Posterior cingulate gyrus (tissue), 11 donors: ENCODE measurements around the gene MFAP2.
"Not testable (repeated sequence)": the region's sequence is repeated elsewhere in the genome, so short reads cannot be mapped to it uniquely, and the experiment has no call there.

ENCODE experiments used
- DNase-seq, 10 donors: peaks; one replicate each; pipeline versions ENCODE4 v3.0.0 to v3.0.0-alpha.2; 2020 to 2021; ENCODE audit warnings: mixed read lengths in 3 of 10
- intact Hi-C: fragments of 100-400 bp; cut with DNase I; formaldehyde crosslinking; loops from one replicate; pipeline ENCODE4 v1.15.1; 2023

The MFAP2 gene

GRCh38 chr1:16938351-16939321 lies 41.8 kb downstream of the MFAP2 start:
- DNase-seq = no peak
- intact Hi-C loops = no loop called here

DNA sequence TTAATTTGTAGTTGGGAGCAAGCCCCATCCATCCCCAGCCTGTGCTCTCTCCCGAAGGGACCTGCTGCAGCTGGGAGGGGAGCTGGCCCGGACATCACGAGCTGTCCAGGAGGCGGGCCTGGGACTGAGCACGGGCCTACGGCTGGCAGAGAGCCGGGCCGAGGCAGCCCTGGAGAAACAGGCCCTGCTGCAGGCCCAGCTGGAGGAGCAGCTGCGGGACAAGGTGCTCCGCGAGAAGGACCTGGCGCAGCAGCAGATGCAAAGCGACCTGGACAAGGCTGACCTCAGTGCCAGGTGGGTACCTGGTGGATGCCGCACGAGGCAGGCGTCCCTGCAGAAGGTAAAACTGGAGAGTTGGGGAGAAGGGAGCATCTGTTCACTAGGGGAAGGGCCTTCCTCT lies 43.8 kb downstream of the MFAP2 start:
- DNase-seq, intact Hi-C loops: not testable (repeated sequence)

DNA sequence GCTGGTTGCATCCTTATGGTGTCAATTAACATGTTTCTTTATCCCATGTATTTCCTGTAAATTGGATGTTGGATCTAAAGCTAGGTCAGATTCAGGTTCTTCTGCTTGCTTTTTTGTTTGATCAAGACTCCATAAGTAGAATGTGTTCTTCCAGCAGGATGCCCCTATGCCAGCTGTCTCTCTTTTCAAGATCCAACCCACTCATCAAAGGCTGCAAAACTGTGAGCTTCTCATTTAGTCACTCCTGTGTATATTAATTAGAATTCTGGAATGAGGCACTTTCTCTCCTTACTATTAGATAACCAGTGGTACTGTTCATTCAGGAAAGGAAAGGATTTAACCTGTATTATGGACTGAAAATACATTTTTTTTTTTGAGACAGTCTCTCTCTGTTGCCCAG lies 46.5 kb downstream of the MFAP2 start:
- intact Hi-C loops, DNase-seq: not testable (repeated sequence)

GRCh38 chr1:16931206-16931934 lies 49.0 kb downstream of the MFAP2 start:
- intact Hi-C loops = not testable (repeated sequence)
- peak in 2 of 10 donors; percentile 19 to 79 for DNase-seq

DNA sequence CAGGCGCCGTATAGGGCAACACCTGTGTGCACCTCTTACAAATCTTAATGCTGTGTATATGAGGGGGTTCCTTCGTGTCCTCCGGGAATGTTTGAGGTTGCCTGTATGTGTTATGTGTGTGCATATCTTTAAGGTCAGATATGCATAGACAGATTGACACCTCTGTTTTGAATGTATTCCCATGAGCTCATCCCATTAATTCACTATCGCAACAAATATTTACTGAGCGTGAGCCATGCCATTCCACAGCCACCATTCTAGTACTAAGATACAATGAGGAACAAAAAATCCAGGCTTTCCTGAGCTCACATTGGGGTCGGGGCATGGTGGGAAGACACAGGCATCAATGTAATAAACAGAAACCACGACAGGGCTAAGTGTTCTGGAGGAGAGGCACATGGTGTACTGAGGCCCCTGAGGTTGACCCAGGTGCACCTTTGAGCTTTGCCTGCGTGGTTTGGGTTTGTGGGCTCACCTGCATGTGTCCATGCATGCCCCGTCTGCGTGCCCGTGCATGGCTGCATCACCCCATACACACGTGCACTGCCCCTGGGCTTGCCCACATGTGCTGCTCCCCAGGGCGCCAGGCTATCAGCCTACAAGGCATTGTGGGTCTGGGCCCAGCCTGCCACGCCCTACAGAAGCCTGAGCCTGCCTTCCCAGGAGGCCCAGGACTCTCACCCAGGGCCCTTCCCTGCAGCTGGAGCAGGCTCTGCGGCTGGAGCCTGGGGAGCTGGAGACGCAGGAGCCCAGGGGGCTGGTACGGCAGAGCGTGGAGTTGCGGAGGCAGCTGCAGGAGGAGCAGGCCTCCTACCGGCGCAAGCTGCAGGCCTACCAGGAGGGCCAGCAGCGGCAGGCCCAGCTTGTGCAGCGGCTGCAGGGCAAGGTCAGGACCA lies 51.0 kb downstream of the MFAP2 start:
- DNase-seq = peak in 1 of 10 donors; percentile 82
- intact Hi-C loops = not testable (repeated sequence)

DNA sequence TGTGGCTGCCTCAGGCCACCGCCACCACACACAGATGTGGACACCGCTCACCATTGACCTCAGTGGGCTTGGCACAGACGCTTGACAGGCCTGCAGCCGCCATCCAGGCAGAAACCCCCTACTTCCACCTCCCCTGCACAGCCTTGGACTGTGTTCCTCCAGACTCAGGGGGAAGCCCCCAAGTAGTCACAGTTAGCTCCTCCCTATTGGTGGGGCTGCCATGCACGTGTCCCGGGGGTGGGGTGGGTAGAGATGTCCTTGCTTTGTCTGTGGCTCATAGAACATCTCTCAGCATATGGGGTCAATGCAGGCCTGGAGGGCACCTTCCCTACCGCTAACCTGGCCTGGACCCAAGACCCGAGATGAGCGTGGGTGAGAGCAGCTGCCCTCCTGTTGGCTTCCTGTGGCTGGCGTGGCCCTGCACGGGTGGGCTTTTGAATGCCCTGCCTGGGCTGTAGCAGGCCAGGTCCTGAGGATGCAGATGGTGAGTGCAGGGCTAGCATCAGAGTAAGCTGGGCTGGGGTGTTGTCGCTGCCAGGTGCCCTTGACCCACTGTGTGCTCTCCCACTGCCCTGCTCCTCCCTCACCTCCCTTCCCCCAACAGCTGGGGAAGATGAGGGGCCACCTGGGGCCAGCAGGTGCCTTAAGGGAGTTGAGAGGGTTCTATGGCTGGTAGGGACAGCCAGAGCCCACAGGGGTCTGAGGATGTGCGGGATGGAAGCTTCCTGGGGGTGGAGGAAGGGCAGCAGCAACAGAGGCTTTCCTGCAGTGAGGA lies 52.5 kb downstream of the MFAP2 start:
- DNase-seq = peak in 2 of 10 donors; percentile 37 to 44
- intact Hi-C loops = no loop called here

DNA sequence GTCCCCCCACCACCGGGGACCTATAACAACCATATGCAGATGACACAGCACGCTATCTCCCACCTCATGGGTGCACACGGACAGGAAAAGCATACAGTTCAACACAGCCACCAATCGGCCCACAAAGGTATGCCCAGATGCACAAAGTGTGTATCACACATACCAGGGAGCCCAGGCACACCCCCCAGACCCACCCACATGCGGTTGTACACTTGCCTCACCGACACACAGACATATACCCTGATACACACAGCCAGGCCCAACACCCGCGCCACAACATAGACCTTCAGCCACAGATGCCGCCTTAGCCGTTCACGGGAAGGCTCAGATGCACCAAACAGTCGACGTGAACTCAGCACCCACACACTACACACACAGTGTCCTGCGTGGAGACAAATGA lies 53.2 kb downstream of the MFAP2 start:
- intact Hi-C loops = no loop called here

GRCh38 chr1:16926491-16927073 lies 53.8 kb downstream of the MFAP2 start:
- peak in 6 of 10 donors; percentile 20 to 86 (median 58) for DNase-seq
- intact Hi-C loops = no loop called here

More for the DNA sequence above, 53.2 kb downstream of the MFAP2 start:
- DNase-seq = peak in 4 of 10 donors; percentile 25 to 82 (median 66)

DNA sequence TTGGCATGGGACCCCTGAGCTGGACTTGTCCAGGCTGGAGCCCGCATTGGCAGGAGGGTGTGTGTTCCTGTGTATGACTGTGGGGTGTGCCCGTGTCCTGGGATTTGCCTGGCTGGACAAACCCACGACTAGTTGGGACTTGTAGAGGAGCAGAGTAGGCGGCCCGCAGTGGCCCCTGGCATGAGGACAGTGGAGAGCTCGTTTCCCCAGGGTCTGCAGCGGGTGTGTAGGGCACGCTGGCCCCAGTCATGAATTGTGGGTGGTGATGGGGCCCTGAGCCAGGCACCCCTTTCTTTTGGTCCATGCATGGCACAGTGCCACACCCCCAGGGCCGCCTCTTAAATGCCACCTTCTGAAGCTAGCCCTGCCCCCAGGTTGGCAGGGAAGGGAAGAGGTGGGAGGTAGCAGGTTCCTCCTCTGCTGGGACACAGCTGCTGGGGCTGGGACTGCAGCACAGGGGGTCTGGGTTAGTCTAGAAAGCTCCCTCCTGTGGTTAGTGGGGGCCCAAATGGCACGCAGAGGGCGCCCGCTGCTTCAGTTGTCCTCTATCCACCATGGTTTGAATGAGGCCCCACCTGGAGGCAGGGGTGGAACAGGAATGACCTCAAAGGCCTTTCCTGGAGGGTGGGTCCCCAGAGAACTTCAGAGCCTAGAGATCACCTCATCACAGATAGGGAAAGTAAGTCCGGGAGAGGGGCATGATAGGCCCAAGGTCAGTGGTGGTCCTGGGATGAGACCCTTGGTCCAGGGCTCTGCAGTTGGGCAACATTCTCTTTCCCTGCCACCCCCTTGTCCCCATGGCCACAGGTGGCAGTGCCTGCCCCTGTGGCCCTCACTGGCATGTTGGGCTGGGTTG lies 54.6 kb downstream of the MFAP2 start:
- intact Hi-C loops = no loop called here
- DNase-seq = peak in 4 of 10 donors; percentile 32 to 82 (median 67)

DNA sequence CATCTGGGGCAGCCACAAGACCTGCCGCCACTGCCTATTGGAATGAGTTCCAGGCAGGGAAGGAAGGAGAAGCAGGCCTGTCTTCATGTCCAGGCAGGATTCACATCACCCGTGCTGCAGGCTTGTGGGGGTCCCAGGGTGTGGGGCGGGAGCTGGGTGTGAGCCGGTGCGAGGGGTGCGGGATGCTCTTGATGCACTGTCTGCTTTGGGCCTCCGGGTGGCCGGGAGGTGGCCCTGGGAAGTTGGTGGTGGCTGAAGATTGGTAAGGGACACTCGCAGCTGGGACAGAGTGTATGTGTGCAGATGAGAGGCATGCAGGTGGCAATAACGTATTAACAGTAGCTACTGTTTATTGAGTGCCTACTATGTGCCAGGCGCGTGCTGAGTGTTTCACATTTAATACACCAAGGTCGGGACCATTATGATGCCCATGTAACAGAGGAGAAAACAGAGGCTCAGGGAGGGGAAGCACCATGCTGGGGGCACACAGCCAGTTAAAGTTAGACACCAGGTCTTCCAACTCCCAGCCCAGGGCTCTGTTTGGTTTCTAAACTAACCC lies 55.4 kb downstream of the MFAP2 start:
- intact Hi-C loops = no loop called here
- peak in 3 of 10 donors; percentile 22 to 89 (median 68) for DNase-seq
